GM06990 (cell line): Measurements from ENCODE around the gene PTGES2.

Source experiments
- DNase-seq: peaks from one replicate; pipeline ENCODE4 v3.0.0-alpha.2; 2011; ENCODE audit not compliant: insufficient read length; ENCODE audit errors: extremely low read depth
- H3K27me3 ChIP-seq: replicated peaks from 2 replicates; pipeline ENCODE4 v1.6.0; 2011; ENCODE audit warnings: low read length; ENCODE audit not compliant: control insufficient read depth, insufficient read depth
- H3K36me3 ChIP-seq: 2 replicates; pipeline ENCODE4 v1.5.1; 2011; ENCODE audit warnings: low read length; ENCODE audit not compliant: control insufficient read depth, insufficient read depth
- H3K4me3 ChIP-seq: replicated peaks from 2 replicates; pipeline ENCODE4 v1.5.1; 2011; ENCODE audit warnings: low read depth, mild to moderate bottlenecking, control low read depth, low read length
- TF ChIP-seq, protein P1 (sequence below): IDR thresholded peaks from 2 replicates; pipeline ENCODE4 v1.5.1; 2011; ENCODE audit warnings: low read length, control low read depth, mild to moderate bottlenecking, inconsistent platforms; ENCODE audit not compliant: insufficient read depth, poor library complexity, severe bottlenecking

The PTGES2 gene

DNA sequence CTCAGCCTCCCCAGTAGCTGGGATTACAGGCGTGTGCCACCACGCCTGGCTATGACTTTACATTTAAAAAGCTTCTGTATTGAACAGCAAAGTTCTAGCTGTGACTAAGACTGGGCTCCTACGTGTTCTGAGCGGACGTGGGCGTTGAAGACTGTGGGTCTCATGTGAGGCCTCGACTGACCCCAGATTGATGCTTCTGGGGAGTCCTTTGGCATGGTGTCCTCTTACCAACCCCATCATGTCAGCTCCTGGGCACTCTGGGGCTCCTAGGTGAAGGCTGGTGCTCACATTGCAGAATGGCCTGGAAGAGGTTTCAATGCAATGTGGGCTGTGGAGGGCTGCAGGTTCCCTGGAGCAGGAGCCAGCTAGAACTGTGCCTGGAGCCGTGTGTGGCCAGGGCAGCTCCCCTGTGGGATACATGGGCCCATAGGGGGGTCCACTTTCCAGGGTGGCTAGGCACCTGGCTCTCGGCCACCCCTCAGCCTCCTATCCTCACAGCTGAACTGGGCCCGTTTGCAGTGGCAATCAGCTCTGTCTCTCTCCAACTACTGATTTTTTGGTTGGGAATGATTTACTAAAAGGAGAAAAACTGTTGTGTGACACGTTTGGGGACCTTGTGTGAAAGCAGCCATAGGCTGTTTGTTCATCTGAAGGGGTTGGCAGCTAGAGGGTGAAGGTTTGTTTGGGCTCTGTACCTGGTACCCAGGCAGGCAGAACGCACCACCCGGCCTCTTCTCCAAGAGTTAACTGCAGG lies 29.8 kb downstream of the PTGES2 start:
- no peaks in the 10 kb centered on the region for H3K27me3 ChIP-seq
- DNase-seq: no peak
- TF ChIP-seq, protein P1, sequence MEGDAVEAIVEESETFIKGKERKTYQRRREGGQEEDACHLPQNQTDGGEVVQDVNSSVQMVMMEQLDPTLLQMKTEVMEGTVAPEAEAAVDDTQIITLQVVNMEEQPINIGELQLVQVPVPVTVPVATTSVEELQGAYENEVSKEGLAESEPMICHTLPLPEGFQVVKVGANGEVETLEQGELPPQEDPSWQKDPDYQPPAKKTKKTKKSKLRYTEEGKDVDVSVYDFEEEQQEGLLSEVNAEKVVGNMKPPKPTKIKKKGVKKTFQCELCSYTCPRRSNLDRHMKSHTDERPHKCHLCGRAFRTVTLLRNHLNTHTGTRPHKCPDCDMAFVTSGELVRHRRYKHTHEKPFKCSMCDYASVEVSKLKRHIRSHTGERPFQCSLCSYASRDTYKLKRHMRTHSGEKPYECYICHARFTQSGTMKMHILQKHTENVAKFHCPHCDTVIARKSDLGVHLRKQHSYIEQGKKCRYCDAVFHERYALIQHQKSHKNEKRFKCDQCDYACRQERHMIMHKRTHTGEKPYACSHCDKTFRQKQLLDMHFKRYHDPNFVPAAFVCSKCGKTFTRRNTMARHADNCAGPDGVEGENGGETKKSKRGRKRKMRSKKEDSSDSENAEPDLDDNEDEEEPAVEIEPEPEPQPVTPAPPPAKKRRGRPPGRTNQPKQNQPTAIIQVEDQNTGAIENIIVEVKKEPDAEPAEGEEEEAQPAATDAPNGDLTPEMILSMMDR: no peak
- no peak overlapping the region for H3K4me3 ChIP-seq
- peaks cover 14% of the 10 kb centered on the region for H3K36me3 ChIP-seq

DNA sequence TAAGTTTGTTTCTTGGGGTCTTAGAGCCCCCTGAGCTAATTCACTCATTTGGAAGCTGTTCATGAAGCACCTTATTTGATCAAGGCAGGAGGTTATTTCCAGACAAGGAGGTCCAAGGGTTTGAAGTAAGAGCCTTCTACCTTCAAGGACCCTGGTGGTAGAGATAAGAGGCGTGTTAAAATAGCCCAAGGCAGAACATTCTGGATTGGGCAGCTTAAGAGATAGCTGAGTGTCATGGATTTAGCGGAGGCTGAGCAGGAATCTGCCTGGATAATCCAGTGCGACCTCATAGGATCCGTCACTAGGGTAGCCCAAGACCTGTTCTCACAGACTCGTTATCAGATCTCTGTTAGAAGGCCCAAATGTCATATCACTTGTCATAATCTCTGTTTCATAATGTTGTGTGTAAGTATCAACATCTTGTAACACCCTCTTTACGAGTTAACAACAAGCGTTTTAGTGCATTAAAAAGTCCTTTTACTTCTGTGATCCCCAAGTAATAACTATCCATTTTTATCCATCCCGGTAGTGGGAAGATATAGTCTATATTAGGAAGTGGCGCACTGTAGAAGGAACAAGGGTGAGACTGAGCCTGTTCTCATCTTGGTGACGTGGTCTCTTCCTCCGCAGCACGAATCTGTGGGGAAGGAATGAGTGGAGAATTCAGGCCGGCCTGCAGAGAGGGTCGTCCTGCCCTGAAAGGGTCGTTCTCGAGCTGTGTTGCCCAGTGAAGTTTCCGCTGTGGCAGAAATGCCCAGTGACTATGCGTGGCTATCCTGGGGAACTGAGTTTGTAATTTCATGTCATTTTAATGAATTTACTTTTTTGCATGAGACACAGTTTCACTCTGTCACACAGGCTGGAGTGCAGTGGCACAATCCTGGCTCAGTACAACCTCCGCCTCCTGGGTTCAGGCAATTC lies 30.7 kb downstream of the PTGES2 start:
- peaks cover 6% of the 10 kb centered on the region for H3K36me3 ChIP-seq
- no peak for DNase-seq
- H3K4me3 ChIP-seq: no peak overlapping the region
- no peaks in the 10 kb centered on the region for H3K27me3 ChIP-seq
- TF ChIP-seq, protein P1: no peak

DNA sequence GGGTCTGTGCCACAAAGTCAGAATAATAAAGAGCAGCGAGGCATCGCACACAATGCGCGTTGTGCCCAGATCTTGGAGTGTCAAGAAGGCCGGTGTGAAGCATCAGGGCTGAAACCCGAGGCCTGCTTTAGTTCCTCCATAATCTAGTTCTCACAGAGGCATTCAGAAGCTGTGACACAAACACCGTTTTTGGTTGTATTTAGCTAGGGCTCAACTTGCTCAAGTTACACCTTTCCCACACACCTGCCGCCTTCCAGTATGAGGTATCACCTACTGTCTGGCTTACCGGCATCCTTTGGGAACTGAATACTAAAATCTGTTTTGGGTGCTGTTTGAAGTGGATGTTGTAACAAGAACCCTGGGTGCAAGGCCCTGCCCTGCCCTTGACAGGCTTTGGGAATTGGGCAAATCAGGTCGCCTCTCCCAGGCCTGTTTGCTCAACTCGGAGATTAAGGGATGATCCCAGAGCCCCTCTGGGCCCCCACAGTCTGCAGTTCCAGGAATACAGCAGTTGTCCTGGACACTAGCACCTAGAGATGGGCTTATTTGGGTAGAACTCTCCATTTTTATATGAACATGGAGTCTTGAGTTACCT lies 32.5 kb downstream of the PTGES2 start:
- Histone ChIP-seq H3K4me3 (no peak overlapping the region), H3K36me3 (peaks cover 2% of the 10 kb centered on the region), H3K27me3 (no peaks in the 10 kb centered on the region)
- TF ChIP-seq, protein P1: no peak
- no peak for DNase-seq

DNA sequence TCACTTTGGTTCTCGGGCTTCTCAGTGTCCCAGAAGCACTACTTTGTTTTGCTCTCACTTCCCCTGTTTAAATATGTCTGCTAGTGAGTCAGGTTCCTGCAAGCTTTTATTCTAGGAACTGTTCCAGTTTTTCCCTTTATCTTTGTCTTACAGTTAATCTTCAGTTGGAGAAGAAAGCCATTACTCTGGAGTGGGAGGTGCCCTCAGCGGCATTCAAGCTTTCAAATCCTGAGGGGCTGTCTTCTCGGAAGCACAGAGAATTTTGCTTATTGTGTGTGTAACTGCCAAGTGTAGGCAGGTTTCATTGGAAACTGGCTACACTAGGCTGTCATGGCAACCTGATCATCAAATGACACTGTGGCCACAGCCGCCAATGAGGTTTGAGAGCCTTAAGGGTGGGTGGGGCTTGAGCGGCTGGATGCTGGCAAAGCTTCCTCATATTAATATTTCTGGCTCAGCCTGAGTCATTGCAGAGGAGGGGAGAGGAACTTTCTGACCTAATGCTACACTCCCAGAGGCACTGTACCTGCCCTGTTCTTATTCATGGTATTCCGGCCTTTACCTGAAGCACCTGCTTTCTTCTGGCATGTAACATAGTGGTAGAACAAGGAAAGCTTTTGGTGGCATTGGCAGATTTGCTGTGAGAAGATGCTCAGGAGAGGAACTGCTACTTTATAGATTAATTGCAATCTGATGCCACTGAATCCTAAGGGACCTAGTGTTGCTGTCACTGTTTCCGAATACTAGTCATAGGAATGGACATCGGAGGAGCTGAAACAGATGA lies 33.2 kb downstream of the PTGES2 start:
- H3K36me3 ChIP-seq: peaks cover 2% of the 10 kb centered on the region
- DNase-seq: no peak
- TF ChIP-seq, protein P1: no peak
- no peak overlapping the region; the same call in 1 of the 2 replicates for H3K4me3 ChIP-seq
- no peaks in the 10 kb centered on the region for H3K27me3 ChIP-seq

DNA sequence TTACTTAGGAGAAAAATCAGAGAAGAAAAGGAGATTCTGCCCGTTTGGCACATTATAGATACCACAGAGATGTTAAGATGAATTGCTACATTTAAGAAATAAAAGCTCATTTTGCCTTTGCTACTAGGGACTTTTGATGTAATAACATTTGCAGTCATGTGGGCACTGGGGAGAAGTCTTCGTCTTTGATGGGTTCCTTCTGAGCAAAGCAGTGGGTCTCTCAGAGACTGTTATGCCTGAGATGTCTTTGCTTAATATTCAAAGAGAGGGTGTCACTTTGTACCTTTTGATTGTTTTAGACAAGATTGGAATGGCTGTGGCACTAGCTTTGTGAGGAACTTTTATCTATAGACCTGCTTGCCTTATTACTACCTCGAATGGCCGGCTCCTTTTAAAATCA lies 34.5 kb downstream of the PTGES2 start:
- no peaks in the 10 kb centered on the region; the same call in none of the 2 replicates for H3K36me3 ChIP-seq
- H3K4me3 ChIP-seq: no peak overlapping the region
- TF ChIP-seq, protein P1: no peak
- no peaks in the 10 kb centered on the region for H3K27me3 ChIP-seq
- DNase-seq: no peak
